ENCODE results near the gene GSC2. TPM values are rescaled to one million over a fixed set of nuclear protein-coding genes. Genes with fewer than 3 reads are reported as not detected.

The GSC2 gene
- total and polyA plus RNA-seq, 2 of the 4 experiments (the other 2 are of a cell fraction), result not detected

DNA sequence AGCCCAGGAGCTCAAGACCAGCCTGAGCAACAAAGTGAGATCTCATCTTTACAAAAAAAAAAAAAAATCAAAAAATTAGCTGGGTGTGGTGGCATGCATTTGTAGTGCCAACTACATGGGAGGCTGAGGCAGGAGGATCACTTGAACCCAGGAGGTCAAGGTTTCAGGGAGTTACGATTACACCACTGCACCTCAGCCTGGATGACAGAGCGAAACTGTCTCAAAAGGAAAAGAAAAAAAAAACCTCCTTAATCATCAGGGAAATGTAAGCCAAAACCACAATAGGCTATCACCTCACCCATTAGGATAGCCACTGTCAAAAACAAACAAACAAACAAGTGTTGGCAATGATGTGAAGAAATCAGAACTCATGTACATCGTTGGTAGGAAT lies 41.3 kb downstream of the GSC2 start:
- no TSS peak for BruUV-seq (replicated peaks)
- no peak overlapping the region for H3K4me2 ChIP-seq (ENCODE audit: low read depth, low read length)
- no peak overlapping the region for H4K8ac ChIP-seq (ENCODE audit: low read depth in 2 of 2, low read length in 2 of 2)
- H4K91ac ChIP-seq (ENCODE audit: insufficient read depth, low read depth, low read length), result no peak overlapping the region
- WGBS, 2 experiments (ENCODE audit: extremely low coverage in 2 of 2, insufficient read length in 1 of 2), result no CpG with 5 or more reads among the region's 3 CpGs
- DNase-seq, result no peak
- TF ChIP-seq MAZ (IDR thresholded peaks at IDR 0.05; ENCODE audit: borderline replicate concordance, low read depth, low read length), result no peak
- TF ChIP-seq, protein P1, sequence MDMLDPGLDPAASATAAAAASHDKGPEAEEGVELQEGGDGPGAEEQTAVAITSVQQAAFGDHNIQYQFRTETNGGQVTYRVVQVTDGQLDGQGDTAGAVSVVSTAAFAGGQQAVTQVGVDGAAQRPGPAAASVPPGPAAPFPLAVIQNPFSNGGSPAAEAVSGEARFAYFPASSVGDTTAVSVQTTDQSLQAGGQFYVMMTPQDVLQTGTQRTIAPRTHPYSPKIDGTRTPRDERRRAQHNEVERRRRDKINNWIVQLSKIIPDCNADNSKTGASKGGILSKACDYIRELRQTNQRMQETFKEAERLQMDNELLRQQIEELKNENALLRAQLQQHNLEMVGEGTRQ (IDR thresholded peaks at IDR 0.05; ENCODE audit: low read depth, low read length), result no peak
- TF ChIP-seq, protein P2, sequence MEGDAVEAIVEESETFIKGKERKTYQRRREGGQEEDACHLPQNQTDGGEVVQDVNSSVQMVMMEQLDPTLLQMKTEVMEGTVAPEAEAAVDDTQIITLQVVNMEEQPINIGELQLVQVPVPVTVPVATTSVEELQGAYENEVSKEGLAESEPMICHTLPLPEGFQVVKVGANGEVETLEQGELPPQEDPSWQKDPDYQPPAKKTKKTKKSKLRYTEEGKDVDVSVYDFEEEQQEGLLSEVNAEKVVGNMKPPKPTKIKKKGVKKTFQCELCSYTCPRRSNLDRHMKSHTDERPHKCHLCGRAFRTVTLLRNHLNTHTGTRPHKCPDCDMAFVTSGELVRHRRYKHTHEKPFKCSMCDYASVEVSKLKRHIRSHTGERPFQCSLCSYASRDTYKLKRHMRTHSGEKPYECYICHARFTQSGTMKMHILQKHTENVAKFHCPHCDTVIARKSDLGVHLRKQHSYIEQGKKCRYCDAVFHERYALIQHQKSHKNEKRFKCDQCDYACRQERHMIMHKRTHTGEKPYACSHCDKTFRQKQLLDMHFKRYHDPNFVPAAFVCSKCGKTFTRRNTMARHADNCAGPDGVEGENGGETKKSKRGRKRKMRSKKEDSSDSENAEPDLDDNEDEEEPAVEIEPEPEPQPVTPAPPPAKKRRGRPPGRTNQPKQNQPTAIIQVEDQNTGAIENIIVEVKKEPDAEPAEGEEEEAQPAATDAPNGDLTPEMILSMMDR (conservative IDR thresholded peaks at IDR 0.05; ENCODE audit: low read depth, low read length), result no peak
- H3K23ac ChIP-seq (ENCODE audit: low read depth, low read length), result no peak overlapping the region
- no peak overlapping the region for H4K5ac ChIP-seq (ENCODE audit: low read depth, low read length)
- H3K9me3 ChIP-seq (ENCODE audit: control insufficient read depth, insufficient read depth, low read length), result no peaks in the 10 kb centered on the region
- H3K27ac ChIP-seq (ENCODE audit: insufficient read depth, low read length), result no peak overlapping the region
- H2BK20ac ChIP-seq (ENCODE audit: low read depth, low read length), result no peak overlapping the region
- peaks cover 87% of the 10 kb centered on the region for H4K20me1 ChIP-seq (ENCODE audit: insufficient read depth, low read length)
- H3K9ac ChIP-seq (ENCODE audit: low read depth, low read length), result no peak overlapping the region
- peaks cover 29% of the 10 kb centered on the region for H3K9me1 ChIP-seq (ENCODE audit: insufficient read depth, low read length)
- dilution Hi-C loops (cut with HindIII; ENCODE audit: low sequenced_read_pairs, unreplicated experiment) (no loop called here), in situ Hi-C loops (cut with MboI; ENCODE audit: low sequenced_read_pairs) (no loop called here), intact Hi-C loops (cut with micrococcal nuclease) (no loop called here)
- H2BK120ac ChIP-seq (ENCODE audit: low read depth, low read length), result no peak overlapping the region
- no peak for ATAC-seq (ENCODE audit: low read depth)
- H2BK5ac ChIP-seq (ENCODE audit: low read depth, low read length, poor library complexity, severe bottlenecking), result no peak overlapping the region
- H2AFZ ChIP-seq (replicated peaks; ENCODE audit: low read length, poor library complexity), result no peak overlapping the region
- no peak overlapping the region for H3K4me3 ChIP-seq (ENCODE audit: insufficient read depth, low read depth, low read length)
- ChIA-PET POLR2A (ENCODE audit: unreplicated experiment) (no interaction called here), CTCF (interaction anchor here (0.8 kb wide), 1 partner anchor 36 kb away, joined by 3 read pairs; no protein-coding TSS in a partner anchor)
- H2BK15ac ChIP-seq (ENCODE audit: low read depth, low read length), result no peak overlapping the region
- H3K79me1 ChIP-seq (ENCODE audit: low read depth in 1 of 2, low read length in 2 of 2), result peaks cover 18 to 83% of the 10 kb centered on the region in 2 experiments
- no peak overlapping the region for H3K14ac ChIP-seq (replicated peaks; ENCODE audit: low read depth, low read length)
- no peak overlapping the region for H2AK5ac ChIP-seq (ENCODE audit: low read depth, low read length)
- no peaks in the 10 kb centered on the region for H3K27me3 ChIP-seq (ENCODE audit: control insufficient read depth, insufficient read depth, low read length)
- H3K18ac ChIP-seq (ENCODE audit: low read depth, low read length), result no peak overlapping the region
- peaks cover 23% of the 10 kb centered on the region for H3K4me1 ChIP-seq (ENCODE audit: control insufficient read depth, insufficient read depth, low read length)
- H2AK9ac ChIP-seq (replicated peaks; ENCODE audit: low read depth, low read length, poor library complexity), result no peak overlapping the region
- H3K4ac ChIP-seq (ENCODE audit: low read depth, low read length), result no peak overlapping the region
- no peaks in the 10 kb centered on the region for H3K36me3 ChIP-seq (ENCODE audit: control insufficient read depth, insufficient read depth, low read length)
- H3K56ac ChIP-seq (ENCODE audit: extremely low read depth, insufficient read depth, low read length), result no peak overlapping the region

All from IMR-90 (cell line).